HEK293 (cell line): ENCODE measurements around the gene RIOK1.

Experiments used
- CTCF ChIA-PET: fragments of 350-600 bp; formaldehyde crosslinking; extraction: SDS; loops from one replicate; lab custom pipeline; 2021; ENCODE audit warnings: antibody characterized with exemption; lab: Yijun Ruan, JAX
- POLR2A ChIA-PET: fragments of 300-600 bp; formaldehyde crosslinking; extraction: SDS; loops from one replicate; lab custom pipeline; 2020; ENCODE audit warnings: antibody characterized with exemption, inconsistent platforms; lab: Yijun Ruan, JAX
- H3K27ac ChIP-seq: fragments of 200-500 bp; sonication (Bioruptor generic); 2 replicates; pipeline ENCODE4 v1.5.1; 2014; ENCODE audit warnings: low read depth, low read length, control low read depth, inconsistent platforms; ENCODE audit errors: extremely low read depth
- H3K36me3 ChIP-seq, 2 experiments: fragments of 200-500 bp in 1 of 2; sonication (Bioruptor generic) in 1 of 2; 1 replicate in 1 of 2; 2 replicates in 1 of 2; pipeline ENCODE4 v1.5.1; 2014 to 2017; ENCODE audit warnings: inconsistent platforms in 2 of 2, low read length in 2 of 2; ENCODE audit not compliant: control insufficient read depth in 2 of 2, insufficient read depth in 1 of 2
- H3K4me1 ChIP-seq: fragments of 200-500 bp; sonication (Bioruptor generic); 2 replicates; pipeline ENCODE4 v1.5.1; 2014; ENCODE audit warnings: mild to moderate bottlenecking, low read length, inconsistent platforms; ENCODE audit not compliant: control insufficient read depth, insufficient read depth
- H3K4me3 ChIP-seq: 2 replicates; pipeline ENCODE4 v1.5.1; 2011; ENCODE audit warnings: low read depth, mild to moderate bottlenecking, control low read depth, low read length, moderate library complexity
- H3K9me3 ChIP-seq: fragments of 200-500 bp; sonication (Bioruptor generic); 2 replicates; pipeline ENCODE4 v1.5.1; 2014; ENCODE audit warnings: low read depth, low read length, inconsistent platforms; ENCODE audit not compliant: control insufficient read depth, insufficient read depth
- KLF1 ChIP-seq: fragments of 450-650 bp; formaldehyde crosslinking; IDR thresholded peaks from 2 replicates; pipeline ENCODE4 v1.5.1; 2016; ENCODE audit warnings: missing biosample characterization, missing genetic modification characterization
- SCRT2 ChIP-seq: fragments of 450-650 bp; formaldehyde crosslinking; IDR thresholded peaks from 2 replicates; pipeline ENCODE4 v1.5.1; 2016; ENCODE audit warnings: missing biosample characterization, missing genetic modification characterization
- SP2 ChIP-seq: fragments of 450-650 bp; formaldehyde crosslinking; IDR thresholded peaks from 2 replicates; pipeline ENCODE4 v1.5.1; 2016; ENCODE audit warnings: missing biosample characterization, missing genetic modification characterization
- ZBTB17 ChIP-seq: fragments of 450-650 bp; formaldehyde crosslinking; IDR thresholded peaks from 2 replicates; pipeline ENCODE4 v1.5.1; 2016; ENCODE audit warnings: missing biosample characterization, missing genetic modification characterization
- ZEB2 ChIP-seq: fragments of 450-650 bp; formaldehyde crosslinking; IDR thresholded peaks from 2 replicates; pipeline ENCODE4 v1.5.1; 2016; ENCODE audit warnings: missing biosample characterization, missing genetic modification characterization
- ZNF157 ChIP-seq: fragments of 450-650 bp; formaldehyde crosslinking; IDR thresholded peaks from 2 replicates; pipeline ENCODE4 v1.5.1; 2016; ENCODE audit warnings: missing biosample characterization, missing genetic modification characterization
- ZNF2 ChIP-seq: fragments of 450-650 bp; formaldehyde crosslinking; IDR thresholded peaks from 2 replicates; pipeline ENCODE4 v1.5.1; 2016; ENCODE audit warnings: missing biosample characterization, missing genetic modification characterization
- ZNF518A ChIP-seq: fragments of 450-650 bp; formaldehyde crosslinking; conservative IDR thresholded peaks from 2 replicates; pipeline ENCODE4 v1.5.1; 2016; ENCODE audit warnings: low read depth, missing biosample characterization, missing genetic modification characterization
- ZNF521 ChIP-seq: fragments of 450-650 bp; formaldehyde crosslinking; IDR thresholded peaks from 2 replicates; pipeline ENCODE4 v1.5.1; 2017; ENCODE audit warnings: missing biosample characterization, mild to moderate bottlenecking, missing genetic modification characterization
- ZNF529 ChIP-seq: fragments of 450-650 bp; formaldehyde crosslinking; IDR thresholded peaks from 2 replicates; pipeline ENCODE4 v1.5.1; 2017; ENCODE audit warnings: missing genetic modification characterization, missing biosample characterization; ENCODE audit not compliant: insufficient replicate concordance
- ZNF561 ChIP-seq: fragments of 450-650 bp; IDR thresholded peaks from 2 replicates; pipeline ENCODE4 v1.5.1; 2018; ENCODE audit warnings: missing biosample characterization, missing genetic modification characterization, borderline replicate concordance
- ZNF596 ChIP-seq: fragments of 450-650 bp; IDR thresholded peaks from 2 replicates; pipeline ENCODE4 v1.5.0; 2018; ENCODE audit warnings: missing biosample characterization, mild to moderate bottlenecking, missing genetic modification characterization, moderate library complexity
- ZNF610 ChIP-seq: fragments of 450-650 bp; formaldehyde crosslinking; IDR thresholded peaks from 2 replicates; pipeline ENCODE4 v1.5.1; 2016; ENCODE audit warnings: missing biosample characterization, missing genetic modification characterization, borderline replicate concordance
- ZNF692 ChIP-seq: fragments of 450-650 bp; formaldehyde crosslinking; IDR thresholded peaks from 2 replicates; pipeline ENCODE4 v1.5.1; 2016; ENCODE audit warnings: missing biosample characterization, missing genetic modification characterization
- ZXDB ChIP-seq: fragments of 450-650 bp; formaldehyde crosslinking; IDR thresholded peaks from 2 replicates; pipeline ENCODE4 v1.5.1; 2016; ENCODE audit warnings: missing biosample characterization, missing genetic modification characterization
- TF ChIP-seq, protein P1 (sequence below): fragments of 450-650 bp; formaldehyde crosslinking; IDR thresholded peaks from 2 replicates; pipeline ENCODE4 v1.5.1; 2016; ENCODE audit warnings: missing biosample characterization, missing genetic modification characterization
- TF ChIP-seq, protein P2 (sequence below): fragments of 450-650 bp; formaldehyde crosslinking; optimal IDR thresholded peaks from 2 replicates; pipeline ENCODE3; 2016; ENCODE audit warnings: missing biosample characterization, mild to moderate bottlenecking, missing genetic modification characterization

RIOK1 gene

DNA sequence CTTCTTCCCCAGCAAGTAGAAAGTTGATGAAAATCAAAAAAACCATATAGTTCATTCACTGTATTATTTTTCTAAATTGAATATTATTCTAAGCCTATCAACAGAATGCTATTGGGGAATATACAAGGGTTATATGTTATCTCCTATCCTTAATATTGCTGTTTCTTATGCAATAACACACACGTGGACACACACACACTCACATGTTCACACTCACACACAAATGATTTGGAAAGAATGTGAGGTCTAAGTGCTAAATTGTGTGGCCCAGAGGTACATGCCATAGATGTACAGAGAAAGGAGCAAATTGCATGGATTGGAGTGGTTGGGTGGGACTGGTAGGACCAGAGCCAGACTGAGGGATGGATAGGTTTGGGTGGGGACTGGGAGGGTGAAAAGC, 45.1 kb downstream of the RIOK1 start:
- Histone ChIP-seq H3K36me3 (no peaks in the 10 kb centered on the region), H3K4me1 (no peaks in the 10 kb centered on the region), H3K27ac (no peak overlapping the region), H3K4me3 (no peak overlapping the region), H3K9me3 (no peaks in the 10 kb centered on the region)
- CTCF ChIA-PET, result no interaction called here
- POLR2A ChIA-PET, result no interaction called here
- TF ChIP-seq SP2 (tag by site-specific recombination), result no peak
- TF ChIP-seq KLF1, result peak; percentile 27

- POLR2A ChIA-PET, result no interaction called here
- no peaks in the 10 kb centered on the region for H3K9me3 ChIP-seq
- H3K36me3 ChIP-seq, result no peaks in the 10 kb centered on the region
- no peak for TF ChIP-seq ZNF2 (tag by site-specific recombination)
- no peak for TF ChIP-seq ZNF596 (tag by site-specific recombination)
- TF ChIP-seq ZNF157 (tag by site-specific recombination), result no peak
- TF ChIP-seq, protein P1, sequence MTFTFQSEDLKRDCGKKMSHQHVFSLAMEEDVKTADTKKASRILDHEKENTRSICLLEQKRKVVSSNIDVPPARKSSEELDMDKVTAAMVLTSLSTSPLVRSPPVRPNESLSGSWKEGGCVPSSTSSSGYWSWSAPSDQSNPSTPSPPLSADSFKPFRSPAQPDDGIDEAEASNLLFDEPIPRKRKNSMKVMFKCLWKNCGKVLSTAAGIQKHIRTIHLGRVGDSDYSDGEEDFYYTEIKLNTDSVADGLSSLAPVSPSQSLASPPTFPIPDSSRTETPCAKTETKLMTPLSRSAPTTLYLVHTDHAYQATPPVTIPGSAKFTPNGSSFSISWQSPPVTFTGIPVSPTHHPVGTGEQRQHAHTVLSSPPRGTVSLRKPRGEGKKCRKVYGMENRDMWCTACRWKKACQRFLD (tag by site-specific recombination), result no peak
- no peak for TF ChIP-seq SCRT2 (tag by site-specific recombination)
- no peak for TF ChIP-seq ZEB2 (tag by site-specific recombination)
- no peak for TF ChIP-seq ZNF561
- no peak for TF ChIP-seq ZNF610 (tag by site-specific recombination)
- TF ChIP-seq ZNF518A (tag by site-specific recombination), result no peak
- no peak for TF ChIP-seq ZNF529 (tag by site-specific recombination)
- no peak for TF ChIP-seq ZBTB17 (tag by site-specific recombination)
- TF ChIP-seq ZNF692 (tag by site-specific recombination), result no peak
- no peak for TF ChIP-seq ZXDB
- TF ChIP-seq, protein P2, sequence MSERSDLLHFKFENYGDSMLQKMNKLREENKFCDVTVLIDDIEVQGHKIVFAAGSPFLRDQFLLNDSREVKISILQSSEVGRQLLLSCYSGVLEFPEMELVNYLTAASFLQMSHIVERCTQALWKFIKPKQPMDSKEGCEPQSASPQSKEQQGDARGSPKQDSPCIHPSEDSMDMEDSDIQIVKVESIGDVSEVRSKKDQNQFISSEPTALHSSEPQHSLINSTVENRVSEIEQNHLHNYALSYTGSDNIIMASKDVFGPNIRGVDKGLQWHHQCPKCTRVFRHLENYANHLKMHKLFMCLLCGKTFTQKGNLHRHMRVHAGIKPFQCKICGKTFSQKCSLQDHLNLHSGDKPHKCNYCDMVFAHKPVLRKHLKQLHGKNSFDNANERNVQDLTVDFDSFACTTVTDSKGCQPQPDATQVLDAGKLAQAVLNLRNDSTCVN, result no peak
- TF ChIP-seq ZNF521 (tag by site-specific recombination), result no peak
- CTCF ChIA-PET, result no interaction called here
- H3K27ac ChIP-seq, result no peak overlapping the region
- no peaks in the 10 kb centered on the region for H3K4me1 ChIP-seq
- H3K4me3 ChIP-seq, result no peak overlapping the region
These were observed 48.4 kb downstream of the RIOK1 start for GRCh38 chr6:7438011-7438410.
